Ishikawa (cell line): ENCODE data around the gene SPTBN5.

ENCODE experiments used
- CREB1 ChIP-seq: IDR thresholded peaks from 2 replicates; pipeline ENCODE4 v1.6.1; 2012; ENCODE audit warnings: low read depth
- EP300 ChIP-seq: IDR thresholded peaks from 2 replicates; pipeline ENCODE4 v1.6.1; 2012; ENCODE audit warnings: borderline replicate concordance
- RAD21 ChIP-seq: IDR thresholded peaks from 2 replicates; pipeline ENCODE4 v1.6.1; 2012; ENCODE audit warnings: low read depth

DNA sequence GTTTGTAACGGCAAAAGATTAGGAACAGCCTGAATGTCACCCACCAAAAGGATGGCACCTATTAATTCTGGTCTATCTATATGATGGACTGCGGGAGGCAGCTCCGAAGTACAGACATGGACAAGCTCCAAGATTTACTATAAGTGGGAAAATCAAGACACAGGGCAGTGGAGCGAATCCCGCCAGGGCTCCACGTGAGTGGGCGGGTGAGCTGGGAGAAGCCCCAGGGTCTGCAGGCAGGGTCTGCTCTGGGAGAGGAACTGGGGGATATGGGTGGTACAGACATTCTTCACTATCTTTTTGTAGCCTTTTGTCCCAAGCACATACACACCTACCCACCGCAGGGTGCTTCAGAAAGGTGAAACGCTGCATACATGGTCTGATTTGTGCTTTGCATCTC, 38.2 kb upstream of the SPTBN5 start:
- TF ChIP-seq RAD21, result no peak
- TF ChIP-seq EP300, result no peak
- no peak for TF ChIP-seq CREB1
